HUDEP-2 (cell line): Measurements from ENCODE around the gene BUB1.
"Not testable (repeated sequence)": the region's sequence is repeated elsewhere in the genome, so short reads cannot be mapped to it uniquely, and the experiment has no call there.

Experiments
- DNase-seq, 76 experiments: peaks; one replicate each; lab custom pipeline; 2025; ENCODE audit not compliant: unreplicated experiment in 76 of 76; lab: John Stamatoyannopoulos, UW

Gene BUB1

GRCh38 chr2:110608788-110609502, 68.9 kb downstream of the BUB1 start:
- not testable (repeated sequence) for DNase-seq

DNA sequence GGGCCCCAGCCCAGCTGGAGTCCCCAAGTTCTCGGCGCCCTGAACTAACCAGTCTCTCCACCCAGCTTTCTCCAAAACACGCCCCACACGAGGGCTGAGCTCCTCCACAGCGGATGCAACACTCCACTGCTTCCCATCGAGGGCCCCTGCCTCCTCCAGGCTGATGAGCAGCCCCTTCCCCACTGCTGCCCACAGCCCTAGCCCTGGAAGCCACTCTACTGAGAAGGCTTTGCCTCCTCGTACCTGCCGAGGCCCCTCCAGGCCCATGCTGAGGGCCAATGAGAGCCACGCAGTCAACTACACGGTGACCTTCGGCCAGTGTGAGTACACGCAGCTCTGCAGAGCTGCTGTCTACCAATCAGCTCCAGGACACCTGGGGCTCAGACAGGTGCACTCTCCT, 72.8 kb downstream of the BUB1 start:
- not testable (repeated sequence) for DNase-seq

DNA sequence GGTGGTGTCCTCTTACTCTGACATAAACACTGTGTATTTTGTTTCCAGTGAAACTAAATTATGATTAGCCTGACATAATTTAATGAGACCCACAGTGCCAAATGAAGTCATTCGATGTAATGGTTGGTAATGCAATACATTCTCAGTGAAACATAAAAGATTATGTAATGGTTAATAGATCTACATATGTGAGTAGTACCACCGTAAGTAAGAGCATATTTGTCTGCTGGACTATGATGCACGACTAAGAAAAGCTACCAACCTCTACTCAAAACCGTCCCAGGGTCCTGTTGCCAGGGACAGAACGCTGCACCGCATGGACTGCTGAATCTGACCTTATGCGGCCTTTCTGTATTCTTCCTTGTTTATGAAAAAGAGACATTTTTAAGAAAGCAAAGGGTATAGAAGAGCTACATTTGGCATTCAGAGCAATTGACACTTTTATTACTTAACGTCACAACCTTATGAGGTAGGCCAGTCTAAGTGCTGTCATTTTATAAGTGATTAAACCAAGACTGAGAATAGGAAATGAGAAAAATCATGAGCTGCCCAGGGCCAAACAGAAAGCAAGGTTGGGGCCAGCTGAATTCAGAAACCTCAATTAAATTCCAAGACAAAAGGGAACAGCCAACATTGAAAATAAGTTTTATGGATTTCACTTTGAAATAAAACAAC, 73.8 kb downstream of the BUB1 start:
- not testable (repeated sequence) for DNase-seq

DNA sequence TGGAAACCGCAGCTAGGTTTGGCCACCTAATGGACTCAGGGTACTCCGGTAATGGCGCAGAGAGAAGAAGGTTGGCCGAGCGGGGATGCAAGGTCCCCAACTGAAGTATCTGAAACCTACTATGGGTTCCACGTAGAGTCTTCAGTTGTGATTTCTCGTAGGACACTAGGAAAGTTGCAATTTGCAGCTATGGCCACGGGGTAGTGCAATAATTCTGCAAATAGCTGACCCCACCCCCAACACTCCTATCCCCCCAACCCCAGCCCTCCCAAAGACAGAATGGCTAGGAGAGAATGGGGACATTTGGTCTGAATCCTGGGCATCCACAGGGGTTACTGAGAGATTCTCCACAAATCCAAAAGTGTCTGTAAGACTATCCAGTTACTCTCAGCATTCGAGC, 75.7 kb downstream of the BUB1 start:
- DNase-seq = not testable (repeated sequence)

GRCh38 chr2:110591973-110592372, 85.9 kb downstream of the BUB1 start:
- DNase-seq = not testable (repeated sequence)

DNA sequence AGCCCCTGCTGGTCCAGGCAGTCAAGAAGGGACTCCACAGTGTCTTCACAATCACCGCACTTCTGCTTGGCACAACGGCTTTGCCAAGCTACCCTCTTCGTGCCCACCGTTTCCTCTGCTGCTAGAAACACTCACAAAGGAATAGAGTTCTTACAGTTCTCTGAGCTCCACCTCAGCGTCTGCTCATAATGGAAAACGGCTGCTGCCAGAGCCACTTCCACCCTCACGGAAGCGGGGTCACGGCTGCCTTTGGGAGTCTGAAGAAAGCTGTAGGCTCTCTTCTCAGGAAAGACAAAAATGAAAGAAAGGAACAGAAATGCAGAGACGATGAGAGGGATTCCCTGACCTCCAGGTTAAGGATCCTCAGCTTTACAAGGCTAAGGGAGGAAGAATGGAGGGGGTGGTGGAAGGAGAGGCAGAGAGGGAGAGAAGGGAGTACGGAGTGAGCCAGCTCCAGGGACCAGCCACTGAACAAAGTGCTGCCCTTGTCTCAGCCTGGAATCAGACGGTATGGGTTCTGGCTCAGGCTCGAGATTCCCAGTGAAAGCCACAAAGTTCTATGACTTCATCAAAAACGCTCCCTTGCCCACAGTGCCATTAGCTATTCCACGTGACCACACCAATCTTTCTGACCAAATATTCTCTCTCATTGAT, 88.1 kb downstream of the BUB1 start:
- DNase-seq = not testable (repeated sequence)

- not testable (repeated sequence) for DNase-seq
These were observed 89.3 kb downstream of the BUB1 start for GRCh38 chr2:110588520-110588919.
